ENCODE data around the gene ADAMTS2. TPM values are rescaled to one million over a fixed set of nuclear protein-coding genes. Genes with fewer than 3 reads are reported as not detected.

ADAMTS2 gene
- total RNA-seq, 1 donor from 2014 or later, result 8.2 TPM

DNA sequence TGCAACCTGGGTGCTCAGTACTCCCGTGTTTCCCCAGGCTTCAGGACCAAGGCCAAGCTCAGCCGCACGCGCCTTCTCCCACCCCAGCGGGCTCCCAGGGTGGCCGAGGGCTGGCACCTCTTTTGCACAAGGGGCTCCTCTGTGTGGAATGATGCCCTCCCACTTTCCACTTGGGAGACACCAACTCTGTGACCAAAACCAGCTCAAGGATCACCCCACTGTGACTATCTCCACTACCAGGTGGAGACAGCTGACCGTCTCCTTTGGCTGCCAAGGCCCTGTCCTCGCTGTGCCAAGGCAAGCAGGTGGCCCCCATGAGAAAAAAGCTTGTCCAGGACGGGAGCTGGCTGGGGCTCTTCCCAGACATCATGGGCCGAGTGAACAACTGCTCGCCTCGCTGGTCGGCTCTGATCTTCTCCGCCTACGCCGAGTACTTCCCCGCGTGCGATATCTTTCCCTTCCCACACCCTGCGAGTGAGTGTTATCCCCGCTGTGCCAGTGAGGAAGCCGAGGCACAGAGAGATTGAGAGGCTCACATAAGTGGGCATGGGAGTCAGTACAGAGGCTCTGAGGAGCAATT, 152.3 kb downstream of the ADAMTS2 start:
- H3K27ac Mint-ChIP-seq, result no peak overlapping the region
- TF ChIP-seq, protein P1, sequence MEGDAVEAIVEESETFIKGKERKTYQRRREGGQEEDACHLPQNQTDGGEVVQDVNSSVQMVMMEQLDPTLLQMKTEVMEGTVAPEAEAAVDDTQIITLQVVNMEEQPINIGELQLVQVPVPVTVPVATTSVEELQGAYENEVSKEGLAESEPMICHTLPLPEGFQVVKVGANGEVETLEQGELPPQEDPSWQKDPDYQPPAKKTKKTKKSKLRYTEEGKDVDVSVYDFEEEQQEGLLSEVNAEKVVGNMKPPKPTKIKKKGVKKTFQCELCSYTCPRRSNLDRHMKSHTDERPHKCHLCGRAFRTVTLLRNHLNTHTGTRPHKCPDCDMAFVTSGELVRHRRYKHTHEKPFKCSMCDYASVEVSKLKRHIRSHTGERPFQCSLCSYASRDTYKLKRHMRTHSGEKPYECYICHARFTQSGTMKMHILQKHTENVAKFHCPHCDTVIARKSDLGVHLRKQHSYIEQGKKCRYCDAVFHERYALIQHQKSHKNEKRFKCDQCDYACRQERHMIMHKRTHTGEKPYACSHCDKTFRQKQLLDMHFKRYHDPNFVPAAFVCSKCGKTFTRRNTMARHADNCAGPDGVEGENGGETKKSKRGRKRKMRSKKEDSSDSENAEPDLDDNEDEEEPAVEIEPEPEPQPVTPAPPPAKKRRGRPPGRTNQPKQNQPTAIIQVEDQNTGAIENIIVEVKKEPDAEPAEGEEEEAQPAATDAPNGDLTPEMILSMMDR (IDR thresholded peaks at IDR 0.05; ENCODE audit: unreplicated experiment), result no peak

GRCh38 chr5:179192185-179192890, 152.9 kb downstream of the ADAMTS2 start:
- Mint-ChIP-seq H3K9me3 (no peaks in the 10 kb centered on the region), H3K27me3 (ENCODE audit: low read depth) (no peaks in the 10 kb centered on the region), H3K4me3 (no peak overlapping the region), H3K36me3 (no peaks in the 10 kb centered on the region), H3K4me1 (peaks cover 14% of the 10 kb centered on the region), H3K27ac (no peak overlapping the region)
- TF ChIP-seq, protein P1 (IDR thresholded peaks at IDR 0.05; ENCODE audit: unreplicated experiment), result no peak
- no peak for DNase-seq (ENCODE audit: low spot score in 2 of 2, unreplicated experiment in 2 of 2)

More for the DNA sequence above, 152.3 kb downstream of the ADAMTS2 start:
- Mint-ChIP-seq H3K4me1 (peaks cover 14% of the 10 kb centered on the region), H3K36me3 (no peaks in the 10 kb centered on the region), H3K9me3 (no peaks in the 10 kb centered on the region), H3K4me3 (no peak overlapping the region), H3K27me3 (ENCODE audit: low read depth) (no peaks in the 10 kb centered on the region)
- DNase-seq (ENCODE audit: low spot score in 2 of 2, unreplicated experiment in 2 of 2), result no peak

- peaks cover 11% of the 10 kb centered on the region for H3K4me1 Mint-ChIP-seq
- TF ChIP-seq, protein P1 (IDR thresholded peaks at IDR 0.05; ENCODE audit: unreplicated experiment), result no peak
- H3K27ac Mint-ChIP-seq, result no peak overlapping the region
- no peaks in the 10 kb centered on the region for H3K27me3 Mint-ChIP-seq (ENCODE audit: low read depth)
- no peak overlapping the region for H3K4me3 Mint-ChIP-seq
- no peaks in the 10 kb centered on the region for H3K36me3 Mint-ChIP-seq
- no peak for DNase-seq (ENCODE audit: low spot score in 2 of 2, unreplicated experiment in 2 of 2)
- no peaks in the 10 kb centered on the region for H3K9me3 Mint-ChIP-seq
These were observed 153.6 kb downstream of the ADAMTS2 start for GRCh38 chr5:179191506-179192184.

- no peak for DNase-seq (ENCODE audit: low spot score in 2 of 2, unreplicated experiment in 2 of 2)
These were observed 154.3 kb downstream of the ADAMTS2 start for GRCh38 chr5:179190851-179191505.

DNA sequence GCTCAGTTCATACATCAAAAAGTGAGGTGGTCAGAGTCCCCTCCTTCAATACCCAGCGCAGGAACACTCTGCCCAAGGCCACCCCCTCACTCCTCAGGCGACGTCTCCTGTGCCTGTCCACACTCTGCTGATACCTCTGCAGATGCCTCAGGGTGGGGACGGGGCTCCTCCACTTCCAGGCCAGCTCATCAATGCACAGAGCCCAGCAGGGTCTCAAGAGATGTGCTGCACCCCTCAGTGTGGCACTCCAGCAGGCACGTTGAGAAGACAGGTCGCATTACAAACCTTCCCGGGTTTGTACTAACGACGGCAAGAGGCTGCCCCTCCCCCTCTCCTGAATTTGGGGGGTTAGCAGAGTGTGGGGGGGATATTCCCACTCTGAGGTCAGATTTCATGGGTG, 156.6 kb downstream of the ADAMTS2 start:
- H3K9me3 Mint-ChIP-seq, result no peaks in the 10 kb centered on the region
- no peak overlapping the region for H3K4me3 Mint-ChIP-seq
- DNase-seq (ENCODE audit: low spot score in 2 of 2, unreplicated experiment in 2 of 2), result no peak
- H3K4me1 Mint-ChIP-seq, result peaks cover 14% of the 10 kb centered on the region
- TF ChIP-seq, protein P1 (IDR thresholded peaks at IDR 0.05; ENCODE audit: unreplicated experiment), result no peak
- no peaks in the 10 kb centered on the region for H3K27me3 Mint-ChIP-seq (ENCODE audit: low read depth)
- H3K27ac Mint-ChIP-seq, result no peak overlapping the region
- no peaks in the 10 kb centered on the region for H3K36me3 Mint-ChIP-seq

More at GRCh38 chr5:179190851-179191505, 154.3 kb downstream of the ADAMTS2 start:
- Mint-ChIP-seq H3K4me1 (peaks cover 6% of the 10 kb centered on the region), H3K4me3 (no peak overlapping the region), H3K9me3 (no peaks in the 10 kb centered on the region), H3K36me3 (no peaks in the 10 kb centered on the region), H3K27me3 (ENCODE audit: low read depth) (no peaks in the 10 kb centered on the region), H3K27ac (no peak overlapping the region)
- TF ChIP-seq, protein P1 (IDR thresholded peaks at IDR 0.05; ENCODE audit: unreplicated experiment), result no peak
